Kidney tubule cell (primary cell): ENCODE measurements around the gene ICAM5.
"Not testable (repeated sequence)": the region's sequence is repeated elsewhere in the genome, so short reads cannot be mapped to it uniquely, and the experiment has no call there.

Experiments
- DNase-seq: peaks from one replicate; pipeline ENCODE4 v3.0.0-alpha.2; 2018; ENCODE audit warnings: low spot score

ICAM5 gene

DNA sequence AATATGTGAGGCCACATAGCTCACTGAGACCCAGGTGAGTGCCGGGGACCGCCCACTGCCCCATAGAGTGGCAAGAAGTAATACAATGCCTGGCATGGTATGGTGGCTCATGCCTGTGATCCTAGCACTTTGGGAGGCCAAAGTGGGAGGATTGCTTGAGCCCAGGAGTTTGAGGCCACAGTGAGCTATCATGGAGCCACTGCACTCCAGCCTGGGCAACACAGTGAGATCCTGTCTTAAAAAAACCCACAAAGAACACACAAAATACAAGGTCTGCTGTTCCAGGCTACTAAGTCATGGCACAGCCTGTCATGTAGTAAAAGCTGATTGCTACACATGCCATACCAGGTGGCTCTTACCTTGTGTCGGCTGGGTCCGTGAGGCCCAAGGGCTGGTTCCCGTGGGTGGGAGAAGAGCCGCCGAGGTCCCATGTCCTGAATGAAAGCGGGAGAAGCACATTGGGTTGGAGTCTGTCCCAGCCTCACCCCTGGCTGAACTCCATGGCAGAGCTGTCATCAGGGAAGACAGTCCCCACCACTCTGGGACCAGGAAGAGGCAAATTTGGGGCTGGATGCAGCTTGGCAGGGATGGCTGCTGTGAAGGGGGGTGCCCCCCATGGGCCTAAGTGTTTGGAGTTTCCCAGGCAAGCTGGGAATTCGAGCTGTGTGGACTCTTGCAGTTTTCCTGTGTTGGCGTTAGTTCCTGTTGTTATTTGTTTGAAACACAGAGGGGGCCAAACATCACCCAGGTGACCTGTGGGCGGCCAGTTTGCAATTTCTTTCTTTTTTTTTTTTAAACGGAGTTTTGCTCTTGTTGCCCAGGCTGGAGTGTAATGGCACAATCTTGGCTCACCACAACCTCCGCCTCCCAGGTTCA is 29.3 kb downstream of the ICAM5 start:
- no peak for DNase-seq

GRCh38 chr19:10320602-10321416 is 31.1 kb downstream of the ICAM5 start:
- DNase-seq, result no peak

- DNase-seq, result no peak
Measured at GRCh38 chr19:10321417-10321797, 31.7 kb downstream of the ICAM5 start.

DNA sequence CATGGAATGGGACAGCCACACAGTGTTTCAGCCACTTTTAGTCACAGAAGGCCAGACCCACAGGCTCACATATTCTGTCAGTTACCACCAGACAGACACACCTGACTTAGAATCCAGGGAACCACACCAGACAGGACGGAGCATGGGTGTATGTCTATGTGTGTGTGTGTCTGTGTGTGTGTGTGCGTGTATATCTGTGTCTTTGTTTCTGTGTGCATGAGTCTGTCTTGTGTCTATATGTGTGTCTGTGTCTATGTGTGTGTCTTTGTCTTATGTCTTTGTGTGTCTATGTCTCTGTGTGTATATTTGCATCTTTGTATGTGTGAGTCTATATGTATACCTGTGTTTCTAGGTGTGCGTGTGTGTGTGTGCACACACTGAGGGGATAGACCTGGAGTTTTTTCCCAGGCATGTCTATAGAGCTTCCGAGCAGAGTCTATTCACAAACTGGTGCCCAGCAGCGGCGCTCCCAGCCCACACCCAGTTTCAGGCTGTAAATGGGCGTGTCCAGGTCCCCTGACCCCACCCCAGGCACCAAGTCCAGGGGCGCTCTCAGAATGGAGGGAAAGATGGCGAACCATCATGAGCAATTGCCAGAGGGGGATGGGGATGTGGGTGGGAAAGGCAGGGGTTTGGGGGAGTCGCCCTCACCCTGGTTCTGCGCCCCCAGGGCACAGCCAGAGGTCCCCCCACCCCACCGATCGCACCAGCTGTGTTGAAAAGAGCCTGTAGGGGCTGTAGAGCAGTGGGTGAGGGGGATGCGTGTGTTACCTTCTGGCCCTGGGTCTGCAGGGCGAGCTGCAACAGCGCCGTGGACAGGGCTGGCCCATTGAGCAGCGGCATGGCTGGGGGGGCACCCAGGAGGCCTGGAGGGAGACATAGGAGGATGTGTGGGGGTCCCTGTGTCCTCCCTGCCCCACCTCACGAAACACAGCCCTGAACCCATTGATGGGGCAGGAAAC is 32.4 kb downstream of the ICAM5 start:
- no peak for DNase-seq

GRCh38 chr19:10325732-10326131 is 36.0 kb downstream of the ICAM5 start:
- DNase-seq, result no peak

DNA sequence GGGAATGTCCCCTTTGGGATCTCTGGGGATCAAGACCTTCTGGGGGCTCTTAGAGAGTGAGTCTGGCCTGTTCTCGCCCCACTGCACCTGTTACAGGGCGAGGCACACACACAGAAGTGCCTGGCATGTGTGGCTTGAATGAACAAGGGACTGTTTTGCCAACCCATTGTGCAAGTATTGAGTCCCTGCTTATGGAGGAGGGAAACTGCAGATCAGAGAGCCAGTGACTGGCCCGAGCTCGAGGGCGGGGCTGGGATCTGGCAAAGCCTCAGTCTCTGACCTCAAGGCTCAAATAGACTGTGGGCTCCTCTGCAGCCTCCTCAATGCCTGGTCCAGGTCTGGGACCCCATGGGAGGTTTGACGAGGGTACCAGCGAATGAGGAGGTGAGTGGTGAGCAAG is 38.0 kb downstream of the ICAM5 start:
- no peak for DNase-seq

- no peak for DNase-seq
Measured at GRCh38 chr19:10328558-10329429, 39.0 kb downstream of the ICAM5 start.

GRCh38 chr19:10329555-10329954 is 39.8 kb downstream of the ICAM5 start:
- DNase-seq, result no peak

- DNase-seq, result no peak
Measured at GRCh38 chr19:10332158-10332964, 42.6 kb downstream of the ICAM5 start.

- DNase-seq, result peak; percentile 96
Measured at GRCh38 chr19:10332965-10333757, 43.4 kb downstream of the ICAM5 start, which contains the start of gene RAVER1. TSS of gene RAVER1 (minus strand) at chr19:10333529. CDS start at chr19:10333507, 22 bp downstream.

GRCh38 chr19:10333758-10334587 is 44.2 kb downstream of the ICAM5 start:
- DNase-seq, result no peak

DNA sequence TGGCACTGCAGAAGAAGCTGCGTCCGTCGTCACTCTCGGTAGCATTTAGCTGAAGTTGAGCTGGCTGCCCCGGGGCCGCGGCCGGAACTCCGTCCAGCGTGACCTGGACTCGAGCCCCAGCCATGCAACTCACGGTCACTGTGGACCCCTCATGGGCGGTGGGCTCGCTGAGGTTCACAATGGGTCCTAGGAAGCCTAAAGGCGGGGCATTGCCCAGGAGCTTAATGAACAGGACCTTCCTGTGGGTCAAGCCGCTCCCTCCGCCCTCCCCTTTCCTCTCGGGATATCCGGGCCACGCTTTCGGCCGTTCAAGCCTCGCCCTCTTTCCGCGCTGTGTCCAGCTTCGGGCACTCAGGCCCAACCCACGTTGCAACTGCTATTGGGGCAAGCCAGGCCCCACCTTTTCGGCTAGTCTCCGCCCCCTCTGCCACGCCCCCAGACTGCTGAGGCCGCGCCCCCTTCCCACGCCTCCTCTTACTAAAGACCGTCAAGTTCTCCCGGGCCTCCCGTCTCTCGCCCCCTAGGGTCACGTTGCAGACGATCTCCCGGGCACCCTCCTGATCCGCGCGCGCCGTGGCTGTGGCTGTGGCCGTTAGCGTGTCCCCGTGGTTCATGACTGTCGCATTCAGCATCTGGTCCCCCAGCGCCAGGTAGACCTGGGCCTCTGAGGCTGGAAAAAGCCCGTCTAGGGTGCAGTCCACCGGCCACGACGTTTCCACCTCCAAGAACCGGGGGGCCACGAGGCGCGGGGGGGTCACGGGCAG is 45.0 kb downstream of the ICAM5 start:
- peak; percentile 96 for DNase-seq

DNA sequence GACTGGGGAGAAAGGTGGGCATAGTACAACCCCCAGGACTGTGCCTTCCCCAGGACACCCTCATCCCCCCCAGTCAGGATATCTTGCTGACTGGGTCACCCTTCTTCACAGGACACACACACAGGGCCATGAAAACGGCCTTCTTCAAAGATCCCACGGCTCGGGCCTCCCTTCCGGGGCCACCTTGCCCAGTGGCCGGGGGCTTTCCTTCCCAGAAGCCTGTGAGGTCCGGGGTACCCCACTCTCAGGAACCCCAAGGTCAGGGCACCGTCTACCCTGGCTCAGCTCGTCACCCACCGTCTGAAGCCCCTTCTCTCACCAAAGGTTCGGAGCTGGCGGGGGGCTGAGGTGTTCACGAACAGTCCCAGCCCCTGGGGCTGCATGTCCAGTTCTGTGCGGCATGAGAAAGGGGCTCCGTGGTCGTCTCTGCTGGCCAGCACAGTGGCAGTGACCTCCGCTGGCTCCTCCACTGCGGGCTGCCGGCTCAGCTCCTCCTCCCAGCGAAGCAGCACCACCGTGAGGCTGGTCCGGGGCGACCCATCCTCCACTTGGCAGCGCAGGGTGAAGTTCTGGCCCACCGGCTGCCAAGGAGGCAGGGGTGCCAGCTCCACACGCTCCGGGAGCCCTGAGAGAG is 45.7 kb downstream of the ICAM5 start:
- no peak for DNase-seq

DNA sequence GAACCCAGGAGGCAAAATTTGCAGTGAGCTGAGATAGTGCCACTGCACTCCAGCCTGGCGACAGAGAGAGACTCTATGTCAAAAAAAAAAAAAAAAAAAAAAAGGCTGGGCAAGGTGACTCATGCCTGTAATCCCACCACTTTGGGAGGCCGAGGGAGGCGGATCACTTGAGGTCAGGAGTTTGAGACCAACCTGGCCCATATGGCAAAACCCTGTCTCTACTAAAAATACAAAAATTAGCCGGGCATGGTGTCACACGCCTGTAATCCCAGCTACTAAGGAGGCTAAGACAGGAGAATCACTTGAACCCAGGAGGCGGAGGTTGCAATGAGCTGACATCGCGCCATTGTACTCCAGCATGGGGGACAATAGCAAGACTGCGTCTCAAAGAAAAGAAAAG is 47.0 kb downstream of the ICAM5 start:
- not testable (repeated sequence) for DNase-seq

- no peak for DNase-seq
Measured at GRCh38 chr19:10338940-10339339, 49.2 kb downstream of the ICAM5 start.

GRCh38 chr19:10339380-10339960 is 49.7 kb downstream of the ICAM5 start, which contains the start of gene ICAM3:
TSS of gene ICAM3 (minus strand) at chr19:10339624. CDS start at chr19:10339614, 10 bp downstream.
- no peak for DNase-seq
